ENCODE data around the gene GAB1.

DNA sequence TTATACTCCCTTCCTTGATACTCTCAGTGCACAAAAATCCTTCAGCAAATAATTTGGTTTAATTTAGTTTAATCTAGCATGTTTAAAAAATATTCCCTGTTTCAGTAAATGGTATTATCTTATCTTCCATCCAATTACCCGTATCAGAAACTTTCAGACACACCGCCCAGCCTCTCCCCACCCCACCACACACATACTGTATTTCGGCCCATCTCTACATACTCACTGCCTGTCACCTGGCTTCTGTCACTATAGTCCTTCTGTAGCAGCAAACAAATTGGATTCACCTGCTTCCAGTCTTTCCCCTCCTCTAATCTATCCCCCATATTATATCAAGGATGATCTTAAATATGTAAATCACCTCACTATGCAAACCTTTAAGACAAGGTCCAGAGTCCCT lies 24.8 kb upstream of the GAB1 start:
- TF ChIP-seq NR2C2 (CRISPR knock-in tag; IDR thresholded peaks at IDR 0.05; ENCODE audit: borderline replicate concordance) (no peak), KAT7 (CRISPR knock-in tag; IDR thresholded peaks at IDR 0.05; ENCODE audit: borderline replicate concordance) (no peak), SP1 (IDR thresholded peaks at IDR 0.05) (no peak), SP1 (CRISPR knock-in tag; IDR thresholded peaks at IDR 0.05) (no peak), MYC (CRISPR knock-in tag; IDR thresholded peaks at IDR 0.05; ENCODE audit: borderline replicate concordance) (no peak)
